Measurements from ENCODE around the gene PRRG2. TPM values are rescaled to one million over a fixed set of nuclear protein-coding genes. Genes with fewer than 3 reads are reported as not detected.

The PRRG2 gene
- total RNA-seq, 1 donor from 2014 or later, result 10.1 TPM

DNA sequence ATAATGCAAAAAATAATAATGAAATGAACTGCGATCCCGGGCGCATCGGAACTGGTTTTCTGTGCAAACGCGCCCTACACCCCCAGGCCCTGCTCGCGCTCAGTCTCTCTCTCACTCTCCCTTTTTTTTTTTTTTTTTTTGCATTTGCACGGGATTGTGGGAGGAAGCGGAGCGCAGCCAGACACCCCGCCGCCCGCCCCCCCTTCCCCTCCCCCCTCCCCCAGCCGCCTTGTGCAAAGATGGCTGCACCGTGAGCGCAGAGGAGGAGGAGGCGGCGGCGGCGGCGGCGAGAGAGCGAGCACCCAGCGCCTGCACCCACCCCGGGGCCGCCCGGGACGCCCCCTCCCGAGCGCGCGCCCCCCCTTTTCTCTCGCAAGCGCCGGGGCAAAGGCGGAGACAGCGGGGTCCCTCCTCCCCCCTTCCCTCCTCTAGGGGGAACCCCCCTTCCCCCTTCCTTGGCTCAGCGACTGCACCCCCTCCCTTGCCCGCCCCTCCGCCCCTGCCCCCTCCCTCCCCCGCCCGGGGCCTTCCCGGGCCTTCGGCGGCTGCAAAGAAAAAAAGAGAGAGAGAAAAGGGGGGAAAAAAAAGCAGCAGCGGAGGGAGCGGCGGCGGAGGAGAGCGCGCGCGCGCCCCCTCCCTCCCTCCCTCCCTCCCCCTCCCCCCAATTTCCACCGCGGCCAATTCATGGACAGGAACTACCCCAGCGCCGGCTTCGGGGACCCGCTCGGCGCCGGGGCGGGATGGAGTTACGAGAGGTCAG lies 10.0 kb downstream of the PRRG2 start, which contains the start of gene PRR12:
Gene PRR12 (plus strand): TSS at position 212 of the 760 bp plus-strand sequence. CDS start 473 bp downstream, at position 685.
- TF ChIP-seq, protein P1, sequence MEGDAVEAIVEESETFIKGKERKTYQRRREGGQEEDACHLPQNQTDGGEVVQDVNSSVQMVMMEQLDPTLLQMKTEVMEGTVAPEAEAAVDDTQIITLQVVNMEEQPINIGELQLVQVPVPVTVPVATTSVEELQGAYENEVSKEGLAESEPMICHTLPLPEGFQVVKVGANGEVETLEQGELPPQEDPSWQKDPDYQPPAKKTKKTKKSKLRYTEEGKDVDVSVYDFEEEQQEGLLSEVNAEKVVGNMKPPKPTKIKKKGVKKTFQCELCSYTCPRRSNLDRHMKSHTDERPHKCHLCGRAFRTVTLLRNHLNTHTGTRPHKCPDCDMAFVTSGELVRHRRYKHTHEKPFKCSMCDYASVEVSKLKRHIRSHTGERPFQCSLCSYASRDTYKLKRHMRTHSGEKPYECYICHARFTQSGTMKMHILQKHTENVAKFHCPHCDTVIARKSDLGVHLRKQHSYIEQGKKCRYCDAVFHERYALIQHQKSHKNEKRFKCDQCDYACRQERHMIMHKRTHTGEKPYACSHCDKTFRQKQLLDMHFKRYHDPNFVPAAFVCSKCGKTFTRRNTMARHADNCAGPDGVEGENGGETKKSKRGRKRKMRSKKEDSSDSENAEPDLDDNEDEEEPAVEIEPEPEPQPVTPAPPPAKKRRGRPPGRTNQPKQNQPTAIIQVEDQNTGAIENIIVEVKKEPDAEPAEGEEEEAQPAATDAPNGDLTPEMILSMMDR (IDR thresholded peaks at IDR 0.05), result no peak
- intact Hi-C loops (cut with DNase I), result no loop called here
- ATAC-seq, result peak; percentile 54

DNA sequence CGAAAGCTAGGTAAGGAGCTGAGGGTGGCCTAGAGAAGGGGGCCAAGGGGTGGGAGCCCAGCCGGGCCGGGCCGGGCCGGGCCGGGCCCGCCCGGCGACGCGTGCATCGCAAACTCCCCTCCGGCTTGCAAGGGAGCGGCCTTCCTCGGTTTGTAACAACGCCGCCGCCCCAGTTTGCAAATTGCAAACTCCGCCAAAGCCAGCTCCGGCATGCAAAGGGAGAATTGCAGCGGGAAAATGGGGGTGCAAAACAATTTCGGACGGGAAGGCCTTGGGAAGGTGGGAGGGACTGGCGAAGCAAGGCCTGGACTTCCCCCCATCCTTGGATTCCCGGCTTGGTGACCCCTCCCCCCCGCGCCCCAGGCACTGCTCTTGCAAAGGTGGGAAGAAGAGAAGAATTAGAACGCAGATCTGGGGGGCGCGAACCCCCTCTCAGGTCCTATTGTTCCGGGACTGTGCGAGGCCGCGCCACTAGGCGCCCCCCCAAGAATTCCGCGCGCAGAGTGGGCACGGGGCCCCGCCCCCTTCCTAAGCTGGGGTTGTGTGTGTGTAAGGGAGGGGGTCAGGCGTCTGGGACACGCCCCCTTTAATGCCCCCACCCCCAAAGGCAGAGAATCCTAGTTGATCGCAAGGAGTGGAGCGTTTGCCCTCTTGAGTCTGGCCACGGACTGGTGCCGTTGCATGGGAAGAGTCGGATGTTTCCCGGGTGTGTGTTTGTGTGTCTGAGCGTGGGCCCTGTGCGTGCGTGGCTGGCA lies 10.8 kb downstream of the PRRG2 start:
- intact Hi-C loops (cut with DNase I), result no loop called here
- H3K9me3 ChIP-seq, result no peaks in the 10 kb centered on the region
- ATAC-seq (no peak), DNase-seq (peak; percentile 79)
- H3K27ac ChIP-seq, result peak overlapping the region; percentile 90
- TF ChIP-seq, protein P1 (IDR thresholded peaks at IDR 0.05), result no peak
- peaks cover 27% of the 10 kb centered on the region for H3K36me3 ChIP-seq
- peak overlapping the region; percentile 85 for H3K4me3 ChIP-seq
- peaks cover 6% of the 10 kb centered on the region for H3K4me1 ChIP-seq
- no peaks in the 10 kb centered on the region for H3K27me3 ChIP-seq

More for the DNA sequence above, 10.0 kb downstream of the PRRG2 start, which contains the start of gene PRR12:
- Histone ChIP-seq H3K9me3 (no peaks in the 10 kb centered on the region), H3K4me1 (peaks cover 6% of the 10 kb centered on the region), H3K27me3 (no peaks in the 10 kb centered on the region), H3K4me3 (peak within 1 kb of the TSS; percentile 85), H3K36me3 (peaks cover 23% of the 10 kb centered on the region), H3K27ac (peak within 1 kb of the TSS; percentile 90)
- peak; percentile 84 for DNase-seq

DNA sequence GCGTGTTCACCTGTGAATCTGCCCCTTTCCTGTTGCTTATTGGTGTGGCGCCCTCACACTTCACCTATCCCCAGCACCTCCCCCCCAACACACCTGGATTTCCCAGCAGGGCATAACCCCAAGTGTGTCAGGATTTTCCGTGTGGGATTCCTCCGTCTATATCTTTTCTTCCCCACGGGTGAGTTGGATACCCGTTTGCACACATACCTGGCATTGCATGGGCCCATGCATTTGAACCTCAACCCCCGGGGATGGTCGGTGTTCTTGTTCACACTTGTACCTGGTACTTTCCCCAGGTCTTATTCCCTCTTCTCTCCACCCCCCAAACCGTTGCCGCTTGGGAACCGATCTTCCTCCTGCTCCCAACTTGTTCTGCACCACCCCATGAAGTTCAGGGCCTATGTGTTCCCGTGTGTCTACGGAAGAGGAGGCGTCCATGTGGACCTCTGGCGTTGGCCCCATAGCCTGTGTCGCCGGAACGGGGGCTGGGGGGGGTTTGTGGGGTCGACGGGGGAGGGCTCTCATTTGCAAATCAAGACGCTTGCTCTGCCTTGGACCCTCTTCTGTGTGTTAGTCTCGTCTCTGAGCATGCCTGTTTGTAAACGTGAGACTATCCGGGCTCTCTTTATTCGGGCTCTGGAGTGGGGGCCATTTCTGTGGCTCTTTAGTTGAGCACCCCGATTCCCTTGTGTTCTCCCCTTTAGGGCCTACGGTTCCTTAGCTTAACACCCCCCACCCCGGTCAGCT lies 11.5 kb downstream of the PRRG2 start:
- intact Hi-C loops (cut with DNase I), result no loop called here

DNA sequence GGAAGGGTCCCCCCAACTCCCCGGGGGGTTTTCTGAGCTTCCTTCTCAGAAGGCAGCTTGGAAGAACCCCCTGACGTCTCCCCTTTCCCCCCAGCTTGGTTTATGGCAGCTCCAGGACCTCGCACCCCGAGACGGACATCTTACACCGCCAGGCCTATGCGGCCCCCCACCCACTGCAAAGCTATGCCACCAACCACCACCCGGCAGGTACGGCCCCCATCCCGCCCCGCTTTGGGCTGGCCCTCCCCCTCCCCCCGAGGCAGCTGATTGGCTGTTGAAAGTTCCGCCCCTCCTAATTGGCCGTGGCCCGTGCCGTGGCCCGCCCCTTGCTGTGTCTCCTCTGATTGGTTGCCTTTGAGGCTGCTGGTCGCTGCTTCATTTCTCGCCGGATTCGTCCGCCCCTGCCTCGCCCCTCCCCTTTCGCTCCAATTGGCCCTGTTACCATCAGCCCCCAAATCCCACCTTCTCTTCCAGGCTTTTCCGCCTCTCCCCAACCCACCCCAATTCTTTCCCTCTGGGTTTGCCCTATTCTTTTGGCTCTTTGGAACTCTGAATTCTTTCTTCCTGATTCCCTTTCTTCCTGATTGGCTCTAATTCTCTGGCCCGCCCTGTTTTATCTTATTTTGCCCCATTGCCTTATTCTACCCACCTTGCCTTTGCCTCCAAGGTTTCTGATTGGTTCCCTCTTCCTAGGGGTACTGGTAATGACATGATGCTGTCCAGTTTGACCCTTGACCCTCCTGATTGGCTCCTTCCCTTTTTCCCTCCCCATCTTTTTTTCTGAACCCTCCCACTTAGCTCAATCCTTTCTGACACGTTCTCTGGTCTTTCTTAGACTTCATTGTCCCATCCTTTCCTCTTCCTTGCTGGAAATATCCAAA lies 12.4 kb downstream of the PRRG2 start:
- H3K9me3 ChIP-seq, result no peaks in the 10 kb centered on the region
- DNase-seq, result peak; percentile 96
- H3K4me1 ChIP-seq, result peaks cover 6% of the 10 kb centered on the region
- H3K36me3 ChIP-seq, result peaks cover 42% of the 10 kb centered on the region
- intact Hi-C loops (cut with DNase I), result no loop called here
- H3K4me3 ChIP-seq, result peak overlapping the region; percentile 85
- TF ChIP-seq, protein P1 (IDR thresholded peaks at IDR 0.05), result no peak
- H3K27me3 ChIP-seq, result no peaks in the 10 kb centered on the region
- ATAC-seq, result peak; percentile 74
- peak overlapping the region; percentile 73 for H3K27ac ChIP-seq

More for the DNA sequence above, 11.5 kb downstream of the PRRG2 start:
- Histone ChIP-seq H3K27ac (peak overlapping the region; percentile 55), H3K9me3 (no peaks in the 10 kb centered on the region), H3K27me3 (no peaks in the 10 kb centered on the region), H3K4me3 (peak overlapping the region; percentile 85), H3K4me1 (peaks cover 6% of the 10 kb centered on the region), H3K36me3 (peaks cover 35% of the 10 kb centered on the region)
- TF ChIP-seq, protein P1 (IDR thresholded peaks at IDR 0.05), result no peak
- ATAC-seq (no peak), DNase-seq (no peak)
